HG03196 (cell line): Measurements from ENCODE around the gene SERTAD2.

Experiments used
- ATAC-seq: cut with Tn5 transposase; IDR thresholded peaks from one replicate; pipeline ENCODE4 v1.9.1; 2021; ENCODE audit not compliant: unreplicated experiment

Gene SERTAD2, protein sequence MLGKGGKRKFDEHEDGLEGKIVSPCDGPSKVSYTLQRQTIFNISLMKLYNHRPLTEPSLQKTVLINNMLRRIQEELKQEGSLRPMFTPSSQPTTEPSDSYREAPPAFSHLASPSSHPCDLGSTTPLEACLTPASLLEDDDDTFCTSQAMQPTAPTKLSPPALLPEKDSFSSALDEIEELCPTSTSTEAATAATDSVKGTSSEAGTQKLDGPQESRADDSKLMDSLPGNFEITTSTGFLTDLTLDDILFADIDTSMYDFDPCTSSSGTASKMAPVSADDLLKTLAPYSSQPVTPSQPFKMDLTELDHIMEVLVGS

DNA sequence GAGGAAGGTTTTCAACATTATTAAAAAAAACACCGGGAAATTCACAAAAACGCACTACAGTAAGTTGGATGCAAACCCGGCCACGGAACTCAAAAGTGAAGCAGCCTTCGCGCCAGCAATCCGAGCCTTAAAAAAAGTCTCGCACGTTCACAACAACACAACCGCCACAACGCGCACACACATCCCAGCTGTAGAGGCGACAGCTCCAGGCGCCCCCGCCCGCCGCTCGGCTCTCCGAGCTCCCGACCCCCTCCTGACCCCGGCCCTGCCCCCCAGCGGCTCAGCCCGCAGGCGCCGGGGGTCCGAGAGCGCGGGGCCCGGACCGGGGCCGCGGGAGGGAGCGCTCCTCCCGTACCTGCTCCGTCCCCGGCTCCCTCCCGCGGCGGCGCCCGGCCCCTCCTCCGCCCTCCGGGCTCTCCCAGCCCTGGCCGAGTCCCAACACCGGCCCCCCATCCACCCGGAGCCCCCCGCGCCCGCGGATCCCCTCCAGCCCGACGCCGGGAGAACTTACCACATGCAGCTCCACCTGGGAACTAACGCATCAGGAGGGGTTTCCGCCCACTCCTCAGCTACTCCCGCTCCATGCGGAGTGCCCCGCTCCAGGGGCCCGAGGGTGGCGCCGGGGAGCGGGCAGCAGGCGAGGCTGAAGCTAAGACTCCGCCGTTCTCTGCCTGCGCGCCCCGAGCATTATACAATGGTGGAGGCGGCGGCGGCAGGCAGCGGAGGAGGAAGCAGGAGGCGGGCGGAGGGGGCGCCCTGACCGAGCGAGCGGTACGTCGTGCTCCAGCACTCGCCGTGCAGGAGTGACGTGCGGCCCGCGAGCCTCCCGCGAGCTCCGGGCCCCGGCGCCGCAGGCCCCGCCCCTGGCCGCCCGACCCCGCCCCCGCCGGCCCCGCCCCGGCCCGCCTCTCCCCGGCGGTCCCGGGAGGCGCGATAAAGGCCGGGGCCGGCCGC, at the start of gene SERTAD2:
SERTAD2 (minus strand) TSS at position 805 of the 954 bp plus-strand sequence. CDS start 17,042 bp downstream, outside the sequence.
- peak; percentile 58 for ATAC-seq

DNA sequence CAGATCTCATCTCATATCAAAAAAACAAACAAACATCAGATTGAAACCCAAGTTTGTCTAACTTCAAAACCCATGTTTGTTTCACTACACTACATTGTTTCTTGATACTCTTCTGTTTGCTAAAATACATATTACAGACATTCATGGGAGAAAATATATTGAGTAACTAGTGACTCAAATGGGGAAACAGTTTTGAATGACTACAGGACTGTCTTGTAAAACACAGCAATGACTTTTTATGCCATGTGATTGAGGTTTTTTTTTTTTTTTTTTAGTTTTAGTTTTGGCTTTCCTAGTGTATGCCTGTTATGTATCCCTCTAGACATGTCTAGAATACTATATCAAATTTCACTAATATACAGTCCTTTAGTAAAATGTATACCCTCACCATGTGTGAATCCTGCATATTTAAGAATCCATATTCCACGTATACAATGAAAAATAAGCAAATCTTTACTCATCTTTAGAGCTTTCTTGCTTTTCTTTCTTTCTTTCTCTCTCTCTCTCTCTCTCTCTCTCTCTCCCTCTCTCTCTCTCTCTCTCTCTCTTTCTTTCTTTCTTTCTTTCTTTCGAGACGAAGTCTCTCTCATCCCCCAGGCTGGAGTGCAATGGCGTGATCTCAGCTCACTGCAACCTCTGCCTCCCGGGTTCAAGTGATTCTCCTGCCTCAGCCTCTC, 46.6 kb upstream of the SERTAD2 start:
- no peak for ATAC-seq

DNA sequence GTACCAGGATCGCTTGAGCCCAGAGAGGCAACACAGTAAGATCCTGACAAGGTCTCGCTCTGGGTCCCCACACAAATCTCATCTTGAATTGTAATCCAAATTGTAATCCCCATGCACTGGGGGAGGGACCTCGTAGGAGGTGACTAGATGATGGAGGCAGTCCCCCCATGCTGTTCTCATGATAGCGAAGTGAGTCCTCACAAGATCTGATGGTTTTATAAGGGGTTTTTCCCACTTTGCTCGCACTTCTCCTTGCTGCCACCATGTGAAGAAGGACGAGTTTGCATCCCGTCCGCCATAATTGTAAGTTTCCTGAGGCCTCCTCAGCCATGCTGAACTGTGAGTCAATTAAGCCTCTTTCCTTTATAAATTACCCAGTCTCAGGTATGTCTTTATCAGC, 46.0 kb upstream of the SERTAD2 start:
- ATAC-seq = no peak

DNA sequence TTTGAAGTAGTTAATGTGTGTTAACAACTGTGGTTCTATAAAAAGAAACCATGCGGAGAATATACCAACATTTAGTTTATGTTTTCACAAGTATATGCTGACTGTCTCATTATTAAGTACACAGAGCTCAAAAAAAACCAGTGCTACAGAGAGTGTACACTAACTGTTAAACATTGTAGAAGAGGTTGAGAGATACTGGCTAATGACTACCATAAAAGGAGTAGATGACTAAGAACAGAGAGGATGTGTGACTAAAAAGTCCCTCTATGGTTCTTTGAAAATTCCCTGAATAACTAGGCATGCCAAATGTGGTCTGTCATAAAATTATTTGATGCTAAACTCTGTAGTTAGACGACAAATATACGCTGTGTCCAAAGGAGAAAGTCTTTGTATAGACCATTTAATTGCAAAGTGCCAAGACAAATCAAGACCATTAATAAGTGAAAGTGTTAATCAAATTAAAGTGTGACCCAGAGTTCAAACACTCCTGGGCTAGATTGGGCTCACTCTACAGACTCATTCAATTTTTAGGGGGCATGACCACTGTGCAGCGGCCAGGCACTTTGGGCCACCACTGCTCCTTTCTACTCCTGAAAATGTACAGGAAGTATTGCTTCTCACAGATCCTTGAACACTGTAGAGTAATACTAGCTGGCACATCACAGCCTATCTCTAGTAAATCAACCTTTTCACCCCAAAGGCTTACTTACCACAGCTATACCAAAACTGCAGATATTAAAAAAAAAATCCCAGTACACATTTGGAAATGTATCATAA, 45.1 kb upstream of the SERTAD2 start:
- ATAC-seq = peak; percentile 86

DNA sequence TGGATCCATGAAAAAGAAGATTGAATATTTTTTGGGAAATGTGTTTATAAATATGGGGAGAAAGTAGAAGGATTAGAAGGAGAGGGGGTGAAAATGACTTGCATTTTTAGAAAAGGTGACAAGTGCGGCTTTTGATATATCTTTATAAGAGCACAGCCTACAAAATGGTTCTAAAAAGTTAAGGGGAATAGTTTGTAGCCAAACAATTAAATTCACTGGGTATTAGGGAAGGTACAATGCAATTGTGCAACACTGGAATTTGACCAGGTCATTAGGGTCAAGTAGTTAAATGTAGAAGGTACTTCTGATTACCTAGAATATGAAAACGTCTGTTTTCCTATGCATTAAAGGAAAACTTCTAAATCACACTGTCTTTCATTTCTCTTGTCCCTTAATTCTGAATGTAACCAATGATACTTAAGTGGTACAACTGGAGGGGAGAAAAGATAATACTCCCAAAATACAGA, 44.5 kb upstream of the SERTAD2 start:
- no peak for ATAC-seq

DNA sequence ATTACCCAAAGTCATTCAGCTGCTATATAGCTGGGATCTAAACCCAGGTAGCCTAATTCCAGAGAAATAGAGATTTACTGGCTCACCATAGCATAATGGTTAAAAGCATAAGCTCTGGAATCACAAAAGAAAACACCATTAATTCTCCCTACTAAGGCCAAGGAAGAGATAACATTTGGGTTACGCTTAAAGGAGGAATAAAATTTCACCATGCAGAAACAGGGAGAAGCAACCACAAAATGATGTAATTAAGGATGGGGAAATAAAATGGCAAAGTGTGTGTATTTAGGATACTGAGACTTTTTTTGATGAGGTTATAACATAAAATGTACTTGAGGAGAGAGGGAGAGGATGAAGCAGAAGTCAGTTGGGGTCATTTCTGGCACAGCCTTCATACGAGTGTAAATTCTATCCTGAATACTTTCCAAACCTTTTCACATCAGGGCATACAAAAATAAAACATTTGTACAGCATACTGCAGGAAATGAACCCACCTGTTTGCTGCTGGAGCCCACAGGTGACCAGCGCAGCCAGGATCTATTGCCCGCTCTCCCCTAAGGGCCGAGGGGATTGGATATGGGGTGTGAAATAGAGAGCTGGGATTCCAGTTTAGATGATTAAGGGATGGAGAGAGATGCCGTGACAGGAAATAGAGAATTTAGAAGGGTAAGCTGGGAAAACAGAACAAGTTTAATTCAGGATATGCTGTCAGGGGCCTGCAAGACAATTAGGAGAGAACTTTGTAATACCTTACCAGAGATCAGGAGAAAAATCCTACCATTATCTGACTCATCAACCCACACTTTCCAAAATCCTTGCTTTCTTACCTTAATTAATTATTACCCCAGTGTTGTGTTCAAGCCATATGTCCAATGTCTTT, 43.8 kb upstream of the SERTAD2 start:
- no peak for ATAC-seq

DNA sequence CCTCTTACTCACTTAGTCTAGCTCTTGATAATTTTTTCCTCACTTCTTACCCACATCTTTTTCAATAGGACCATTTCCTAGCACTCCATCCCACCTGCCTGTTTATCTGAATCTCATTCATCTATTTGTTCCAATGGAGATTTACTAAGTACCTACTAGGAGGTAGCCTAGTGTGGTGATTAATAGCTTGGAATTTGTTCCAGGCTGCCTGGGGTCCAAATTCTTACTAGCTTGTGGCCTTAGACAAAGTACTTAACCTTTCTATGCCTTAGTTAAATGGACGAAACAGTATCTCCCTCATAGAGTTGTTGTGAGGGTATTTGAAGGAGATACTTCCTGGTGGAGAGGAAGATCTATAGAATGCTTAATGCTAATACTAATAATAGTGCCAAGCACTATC, 42.9 kb upstream of the SERTAD2 start:
- ATAC-seq = no peak

DNA sequence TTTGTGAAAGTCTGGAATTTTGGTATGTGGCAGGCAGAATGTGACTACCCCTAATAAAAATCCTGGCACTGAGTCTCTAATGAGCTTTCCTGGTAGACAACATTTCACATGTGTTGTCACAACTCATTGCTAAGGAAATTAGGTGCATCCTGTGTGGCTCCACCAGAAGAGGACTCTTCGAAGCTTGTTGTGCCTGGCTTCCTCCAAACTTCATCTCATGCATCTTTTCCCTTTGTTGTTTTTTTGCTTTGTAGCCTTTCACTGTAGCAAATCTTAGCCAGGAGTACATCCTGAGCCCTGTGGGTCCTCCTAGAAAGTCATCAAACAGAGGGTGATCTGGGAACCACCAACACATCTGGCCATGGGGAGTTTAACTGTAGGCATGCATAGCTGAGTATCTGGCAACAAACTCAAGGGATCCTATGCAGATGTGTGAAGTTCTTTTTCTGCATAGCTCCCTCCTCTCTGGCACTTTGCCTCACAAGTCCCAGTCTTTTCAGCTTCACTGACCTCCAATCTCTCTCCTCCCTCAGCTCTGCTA, 42.1 kb upstream of the SERTAD2 start:
- no peak for ATAC-seq

DNA sequence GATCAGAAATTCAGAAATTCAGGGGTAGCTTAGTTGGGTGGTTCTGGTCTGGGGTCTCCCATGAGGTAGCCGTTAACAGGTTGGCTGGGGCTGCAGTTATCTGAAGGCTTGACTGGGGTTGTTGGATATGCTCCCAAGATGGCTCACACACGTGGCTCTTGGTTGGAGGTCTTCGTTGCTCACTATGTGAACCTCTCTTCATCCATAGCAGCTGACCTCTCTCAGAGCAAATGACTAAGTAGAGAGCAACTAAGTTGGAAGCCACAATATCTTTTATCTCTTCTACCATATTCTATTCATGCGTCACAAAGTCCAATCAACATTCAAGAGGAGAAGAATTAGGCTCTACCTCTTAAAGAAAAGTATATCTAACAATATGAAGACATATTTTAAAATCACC, 38.7 kb upstream of the SERTAD2 start:
- no peak for ATAC-seq

DNA sequence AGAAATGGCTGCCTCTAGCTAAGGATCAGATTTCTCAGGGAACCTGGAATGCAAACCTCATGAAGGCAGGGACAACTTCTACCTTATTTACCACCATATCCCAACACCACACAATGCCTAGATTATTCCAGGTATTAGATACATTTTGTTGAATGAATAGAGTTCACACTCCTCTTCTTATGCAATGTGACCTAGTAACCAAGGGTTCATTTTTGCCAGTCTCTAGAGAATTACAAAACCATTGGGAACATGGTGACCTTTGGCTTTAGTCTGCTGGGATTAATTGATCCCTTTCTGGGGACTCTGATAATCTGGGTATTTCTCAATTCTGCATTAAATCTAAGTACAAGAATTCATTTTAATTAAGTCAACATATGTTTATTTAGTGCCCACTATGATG, 35.2 kb upstream of the SERTAD2 start:
- ATAC-seq = no peak

DNA sequence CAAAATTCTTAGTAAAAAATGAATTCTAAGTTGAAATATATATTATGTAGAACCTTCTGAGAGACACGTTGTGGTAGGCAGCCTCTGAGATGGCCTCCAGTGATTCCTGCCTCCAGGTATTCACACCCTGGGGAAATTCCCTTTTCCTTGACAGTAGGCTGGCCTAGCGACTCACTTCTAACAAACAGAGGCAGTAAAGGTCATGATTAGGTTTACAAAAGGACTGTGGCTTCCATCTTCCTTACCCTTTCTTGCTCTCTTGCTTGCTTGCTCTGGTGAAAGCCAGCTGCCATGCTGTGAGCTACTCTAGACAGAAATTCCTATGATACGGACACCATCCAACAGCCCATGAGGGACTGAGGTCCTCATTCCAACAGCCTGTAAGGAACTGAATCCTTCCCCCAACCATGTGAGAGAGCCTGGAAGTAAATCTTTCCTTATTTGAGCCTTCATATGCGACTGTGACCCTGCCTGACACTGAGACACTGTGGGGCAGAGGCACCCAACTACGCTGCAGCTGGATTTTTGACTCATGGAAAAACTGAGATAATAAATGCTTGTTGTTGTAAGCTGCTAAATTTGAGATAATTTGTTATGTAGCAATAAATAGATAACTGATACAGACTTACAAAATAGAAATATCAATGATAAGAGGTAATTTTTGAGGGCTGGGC, 32.7 kb upstream of the SERTAD2 start:
- no peak for ATAC-seq

DNA sequence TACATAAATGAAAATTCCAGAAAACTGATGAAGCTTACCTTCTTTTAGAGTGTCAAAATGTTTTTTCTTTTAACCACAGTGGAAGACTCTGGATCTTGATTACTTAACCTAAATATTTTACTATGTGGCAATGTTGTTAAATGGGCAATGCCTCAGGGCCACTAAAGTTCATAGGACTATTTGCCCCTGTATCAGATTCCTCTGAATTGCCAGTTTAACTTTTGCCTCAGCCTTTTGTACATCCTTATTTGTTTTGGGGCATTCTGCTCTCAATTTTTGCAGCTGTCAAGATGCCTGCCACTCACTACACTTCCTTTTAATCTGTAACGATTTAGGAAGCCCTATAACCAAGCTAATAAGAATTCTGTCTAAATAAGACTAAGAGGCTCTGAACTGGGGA, 31.7 kb upstream of the SERTAD2 start:
- ATAC-seq = no peak

DNA sequence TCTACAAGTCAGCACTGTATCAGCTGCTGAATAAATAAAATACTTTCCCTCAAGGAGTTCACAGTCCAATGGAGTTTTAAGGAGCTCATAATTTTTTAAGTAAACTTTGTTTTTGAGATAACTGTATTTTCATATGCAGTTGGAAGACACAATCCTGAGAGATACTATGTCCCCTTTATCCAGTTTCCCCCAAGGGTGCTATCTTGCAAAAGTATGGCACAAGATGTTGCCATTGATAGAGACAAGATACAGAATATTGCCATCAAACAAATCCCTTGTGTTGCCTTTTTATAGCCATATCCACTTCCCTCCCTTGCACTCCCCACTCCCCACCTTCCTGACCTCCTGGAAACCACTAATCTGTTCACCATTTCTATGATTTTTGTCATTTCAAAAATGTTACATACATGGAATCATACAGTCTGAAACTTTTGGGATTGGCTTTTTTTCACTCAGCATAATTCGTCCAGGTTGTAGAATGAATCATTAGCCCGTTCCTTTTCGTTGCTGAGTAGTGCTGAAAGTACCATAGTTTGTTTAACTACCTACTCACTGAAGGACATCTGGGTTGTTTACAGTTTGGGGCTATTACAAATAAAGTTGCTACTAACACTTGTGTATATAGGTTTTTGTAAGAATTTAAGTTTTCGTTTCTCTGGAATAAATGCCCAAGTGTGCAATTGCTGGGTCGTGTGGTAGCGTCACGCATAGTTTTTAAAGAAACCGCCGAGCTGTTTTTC, 30.2 kb upstream of the SERTAD2 start:
- no peak for ATAC-seq

DNA sequence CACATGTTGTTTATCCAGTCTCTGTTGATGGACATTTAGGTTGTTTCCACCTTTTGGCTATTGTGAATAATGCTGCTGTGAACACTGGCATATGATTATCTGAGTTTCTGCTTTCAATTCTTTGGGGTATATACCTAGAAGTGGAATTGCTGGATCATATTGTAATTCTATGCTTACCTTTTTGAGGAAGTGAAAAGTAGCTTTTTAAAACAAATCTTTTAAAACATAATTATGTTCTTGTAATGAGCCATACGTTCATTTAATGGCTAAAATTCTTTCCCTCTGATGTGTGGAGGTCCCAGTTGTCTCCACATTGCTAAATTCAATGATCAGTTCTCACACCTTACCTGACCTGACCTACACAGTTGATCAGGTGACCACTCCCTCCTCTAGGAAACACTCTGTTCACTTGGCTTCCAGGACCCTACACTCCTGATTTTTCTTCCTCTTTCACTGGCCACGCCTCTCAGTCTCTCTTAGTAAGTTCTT, 27.8 kb upstream of the SERTAD2 start:
- ATAC-seq = no peak

DNA sequence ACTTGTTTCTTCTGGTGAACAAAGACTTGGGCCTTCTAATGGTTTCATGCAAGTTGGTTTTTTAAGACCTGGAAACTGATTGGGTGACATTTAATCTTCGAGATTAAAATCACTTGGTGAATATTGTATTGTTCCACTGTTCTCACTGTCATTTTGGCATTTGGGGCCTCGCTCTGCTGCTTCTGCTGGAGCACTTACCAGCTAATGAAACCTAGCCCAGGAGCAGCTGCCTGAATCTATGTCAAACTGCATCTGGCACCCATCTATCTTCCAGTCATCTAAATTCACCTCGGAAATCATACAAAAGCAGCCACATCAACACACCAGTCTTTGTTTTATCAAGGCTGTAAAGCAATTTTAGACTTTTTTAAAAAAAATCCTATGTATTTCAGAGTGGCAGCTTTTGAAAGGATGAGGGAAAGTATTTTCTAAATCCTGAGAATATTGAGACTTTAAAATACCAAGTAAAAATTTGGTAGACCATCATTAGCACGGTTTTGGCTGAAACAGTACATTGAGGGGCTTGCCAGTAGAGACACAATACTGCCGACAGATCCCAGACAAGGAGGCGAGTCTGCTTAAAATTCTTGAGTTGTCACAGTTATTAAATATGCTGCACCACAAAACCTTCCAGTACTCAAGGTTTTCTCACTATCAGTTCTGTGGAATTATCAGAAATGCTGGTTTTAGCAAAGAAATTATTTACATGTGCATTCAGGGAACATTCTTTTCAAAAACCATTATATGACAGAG, 26.1 kb upstream of the SERTAD2 start:
- no peak for ATAC-seq

DNA sequence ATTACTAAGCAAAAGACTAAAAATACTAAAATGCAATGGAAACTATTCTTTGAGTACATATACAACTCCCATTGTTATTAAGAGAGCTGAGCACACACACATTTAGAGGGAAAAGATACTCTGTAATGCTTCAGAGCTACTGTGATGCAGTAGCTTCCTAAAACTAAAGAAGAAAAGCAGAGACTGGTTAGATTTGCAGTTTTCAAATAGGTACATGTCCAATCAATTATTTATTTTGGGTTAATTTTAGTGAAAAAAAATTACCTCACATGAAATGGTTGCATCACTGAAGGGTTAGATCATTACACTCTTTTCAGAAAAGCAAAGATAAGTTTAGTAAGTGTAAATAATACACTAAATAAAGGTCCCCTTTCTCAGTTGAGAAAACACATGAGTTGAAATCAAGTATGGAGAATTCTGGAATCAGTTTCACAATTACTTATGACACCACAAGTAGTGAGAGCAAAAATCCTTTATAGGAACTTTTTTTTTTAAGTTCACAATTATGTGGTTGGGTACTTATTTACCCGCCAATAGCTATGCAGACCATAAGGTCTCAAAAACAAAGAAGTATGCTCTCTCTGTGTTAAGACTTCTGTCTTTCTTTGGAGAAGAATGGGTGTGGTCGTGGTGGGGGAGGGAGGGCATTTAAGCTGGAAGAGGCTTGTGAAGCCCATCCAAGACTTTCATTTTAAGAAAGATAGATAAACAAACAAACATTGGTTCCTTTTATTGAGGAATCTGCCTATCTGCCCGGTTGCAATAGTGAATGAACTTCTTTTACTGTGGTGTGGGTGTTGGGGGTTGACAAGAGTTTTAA, 25.3 kb upstream of the SERTAD2 start:
- ATAC-seq = no peak
